Measurements from ENCODE around the gene SLC38A10.

Gene SLC38A10

GRCh38 chr17:81334987-81335772 lies 40.1 kb upstream of the SLC38A10 start:
- no peak for TF ChIP-seq CTCF (IDR thresholded peaks at IDR 0.05; ENCODE audit: low read depth, low read length)
- no peak overlapping the region for H3K4me3 ChIP-seq (replicated peaks in 1 of 2; ENCODE audit: low read depth in 2 of 2, low read length in 2 of 2)
- DNase-seq (ENCODE audit: low read depth in 2 of 2) = no peak

DNA sequence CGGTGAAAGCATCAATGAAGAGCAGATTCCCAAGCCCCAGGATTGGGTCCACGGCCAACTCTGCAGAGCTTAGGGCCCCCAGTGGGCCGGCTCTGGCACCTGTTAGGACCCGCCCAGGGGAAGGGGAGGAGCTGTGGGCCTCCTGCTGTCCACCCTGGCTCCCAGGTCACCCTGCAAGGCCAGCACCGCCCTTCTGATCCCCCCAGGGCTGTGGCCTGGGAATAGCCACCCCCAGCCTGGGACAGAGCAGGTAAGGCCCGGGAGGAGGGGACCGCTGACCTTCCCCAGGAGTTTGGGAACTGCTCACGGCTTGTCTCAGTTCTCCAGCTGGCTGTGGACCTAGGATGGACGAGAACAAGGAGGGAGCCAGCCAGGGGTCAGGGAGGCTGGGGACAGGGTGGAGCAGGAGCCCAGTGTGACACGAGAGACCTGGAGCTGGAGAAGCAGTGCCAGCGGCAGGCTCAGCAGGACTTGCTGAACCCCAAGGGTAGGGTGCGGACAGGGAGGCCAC lies 39.3 kb upstream of the SLC38A10 start:
- no peak for TF ChIP-seq CTCF (IDR thresholded peaks at IDR 0.05; ENCODE audit: low read depth, low read length)
- DNase-seq (ENCODE audit: low read depth in 2 of 2) = no peak

DNA sequence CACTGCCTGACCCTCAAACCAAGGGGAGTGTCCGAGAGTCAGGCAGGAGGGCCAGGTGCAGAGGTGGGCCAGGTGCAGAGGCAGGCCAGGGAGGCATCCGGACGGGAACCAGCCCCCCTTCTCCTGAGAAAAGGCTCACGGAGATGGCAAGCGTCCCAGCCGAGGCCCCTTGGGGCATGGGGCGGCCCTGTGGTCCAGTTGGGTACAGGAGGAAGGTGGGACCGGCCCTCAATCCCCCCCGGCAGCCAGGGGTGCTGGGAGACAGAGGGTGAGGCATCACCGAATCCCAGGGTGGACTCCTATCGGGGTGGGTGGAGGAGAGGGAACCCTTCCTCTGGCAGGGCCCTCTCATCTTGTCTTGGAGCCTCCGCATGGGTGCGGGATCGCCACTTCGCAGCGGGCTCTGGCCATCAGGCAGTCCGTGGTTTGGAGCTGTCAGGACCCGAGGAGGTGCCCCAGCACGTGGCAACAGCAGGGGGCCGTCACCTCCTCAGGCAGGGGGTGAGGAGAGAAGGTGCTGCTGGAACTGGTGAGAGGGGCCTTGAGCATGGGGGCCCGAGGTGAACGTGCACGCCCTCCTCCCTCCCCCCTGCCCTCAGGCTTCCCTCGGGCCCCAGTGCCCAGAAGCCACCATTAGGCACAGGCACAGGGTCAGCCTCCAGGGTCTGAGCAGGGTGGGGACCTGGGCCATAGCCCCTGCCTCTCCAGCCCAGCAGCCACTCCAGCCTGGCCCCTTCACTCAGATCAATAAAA lies 38.7 kb upstream of the SLC38A10 start:
- no peak overlapping the region for H3K4me3 ChIP-seq (replicated peaks in 1 of 2; ENCODE audit: low read depth in 2 of 2, low read length in 2 of 2)
- no peak for DNase-seq (ENCODE audit: low read depth in 2 of 2)
- TF ChIP-seq CTCF (IDR thresholded peaks at IDR 0.05; ENCODE audit: low read depth, low read length) = no peak

More for the DNA sequence above, 39.3 kb upstream of the SLC38A10 start:
- no peak overlapping the region for H3K4me3 ChIP-seq (replicated peaks in 1 of 2; ENCODE audit: low read depth in 2 of 2, low read length in 2 of 2)

GRCh38 chr17:81332914-81333528 lies 37.9 kb upstream of the SLC38A10 start:
- DNase-seq (ENCODE audit: low read depth in 2 of 2) = no peak
- TF ChIP-seq CTCF (IDR thresholded peaks at IDR 0.05; ENCODE audit: low read depth, low read length) = no peak
- no peak overlapping the region for H3K4me3 ChIP-seq (replicated peaks in 1 of 2; ENCODE audit: low read depth in 2 of 2, low read length in 2 of 2)

GRCh38 chr17:81332118-81332834 lies 37.2 kb upstream of the SLC38A10 start:
- no peak for DNase-seq (ENCODE audit: low read depth in 2 of 2)
- TF ChIP-seq CTCF (IDR thresholded peaks at IDR 0.05; ENCODE audit: low read depth, low read length) = no peak
- no peak overlapping the region for H3K4me3 ChIP-seq (replicated peaks in 1 of 2; ENCODE audit: low read depth in 2 of 2, low read length in 2 of 2)

DNA sequence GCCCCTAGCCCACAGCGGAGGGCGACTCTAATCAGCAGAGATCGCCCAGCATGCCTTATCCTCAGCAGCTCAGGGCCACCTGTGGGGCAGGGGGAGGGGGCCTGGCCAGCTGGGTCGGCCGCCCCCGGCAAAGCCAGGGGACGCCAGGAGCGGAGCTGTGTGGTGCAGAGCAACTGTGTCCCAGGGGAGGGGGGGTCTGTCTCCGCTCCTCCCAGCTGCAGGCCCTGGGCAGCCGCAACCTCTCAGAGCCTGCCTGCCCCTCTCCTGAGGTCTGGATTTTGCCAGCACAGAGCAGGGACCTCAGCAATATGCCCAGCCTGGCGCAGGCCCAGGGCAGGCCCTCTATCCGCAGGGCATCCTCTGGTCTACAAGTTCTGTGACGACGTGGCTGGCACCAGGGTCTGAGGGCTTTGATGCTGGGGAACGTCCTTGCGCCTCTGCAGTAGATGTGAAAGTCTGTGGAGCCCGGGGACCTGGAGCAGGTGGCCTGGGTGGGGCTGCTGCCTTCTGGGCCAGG lies 36.5 kb upstream of the SLC38A10 start:
- no peak for DNase-seq (ENCODE audit: low read depth in 2 of 2)
- H3K4me3 ChIP-seq (replicated peaks in 1 of 2; ENCODE audit: low read depth in 2 of 2, low read length in 2 of 2) = no peak overlapping the region
- no peak for TF ChIP-seq CTCF (IDR thresholded peaks at IDR 0.05; ENCODE audit: low read depth, low read length)
